Small intestine (tissue), 7 donors: ENCODE data around the gene MMP11. TPM values are rescaled to one million over a fixed set of nuclear protein-coding genes. Genes with fewer than 3 reads are reported as not detected.

Source experiments
- DNase-seq, 2 donors: peaks; one replicate each; pipeline versions ENCODE4 v3.0.0 to v3.0.0-alpha.2; 2013
- FAIRE-seq: peaks from 2 replicates; lab custom pipeline; 2012; peaks lifted over from hg19 to GRCh38; lab: Jason Lieb, UNC
- H3K27ac ChIP-seq, 3 donors: one replicate each; pipeline ENCODE4 v1.5.1; 2013; ENCODE audit warnings: low read length in 2 of 3, mild to moderate bottlenecking in 2 of 3, control low read depth in 1 of 3, inconsistent platforms in 1 of 3, low read depth in 1 of 3, moderate library complexity in 1 of 3
- H3K27me3 ChIP-seq, 3 donors: one replicate each; pipeline ENCODE4 v1.6.1; 2013; ENCODE audit warnings: low read length in 3 of 3, inconsistent platforms in 1 of 3; ENCODE audit not compliant: control insufficient read depth in 3 of 3, insufficient read depth in 3 of 3
- H3K36me3 ChIP-seq, 3 donors: one replicate each; pipeline ENCODE4 v1.6.1; 2013; ENCODE audit warnings: low read length in 3 of 3, inconsistent platforms in 1 of 3, low read depth in 1 of 3, mild to moderate bottlenecking in 1 of 3, moderate library complexity in 1 of 3; ENCODE audit not compliant: control insufficient read depth in 3 of 3, insufficient read depth in 2 of 3
- H3K4me1 ChIP-seq, 3 donors: one replicate each; pipeline ENCODE4 v1.6.1; 2013; ENCODE audit warnings: low read length in 2 of 3, inconsistent platforms in 1 of 3, low read depth in 1 of 3, mild to moderate bottlenecking in 1 of 3, moderate library complexity in 1 of 3; ENCODE audit not compliant: control insufficient read depth in 3 of 3, insufficient read depth in 2 of 3
- H3K4me3 ChIP-seq, 3 donors: one replicate each; pipeline ENCODE4 v1.5.1; 2013; ENCODE audit warnings: low read length in 3 of 3, control low read depth in 1 of 3, inconsistent platforms in 1 of 3, low read depth in 1 of 3, mild to moderate bottlenecking in 1 of 3, moderate library complexity in 1 of 3
- H3K9me3 ChIP-seq, 2 donors: one replicate each; pipeline ENCODE4 v1.6.1; 2013; ENCODE audit warnings: low read depth in 1 of 2, low read length in 1 of 2; ENCODE audit not compliant: control insufficient read depth in 2 of 2, insufficient read depth in 1 of 2
- WGBS, 3 donors: extraction: QIAGEN DNeasy Blood & Tissue Kit; methylation state at CpG; one replicate each; pipeline ENCODE4 v1.1.7; 2013; 5-methylcytosine and 5-hydroxymethylcytosine counted together
- polyA plus RNA-seq, 4 donors: library from polyadenylated mRNA; stranded (reverse) in 3 of 4; unstranded in 1 of 4; fragments of 200-250 nt in 3 of 4; fragments of 120-200 nt in 1 of 4; gene quantifications; one replicate each; pipeline versions ENCODE4 v1.2.1 to v1.2.3, GENCODE V29; 2013
- donor health status: healthy with polysubstance abuse.
- donor health status: control.
- donor health status: control.
- donor health status: Bipolar disorder and iron deficiency.
- donor health status: healthy.

MMP11 gene
- polyA plus RNA-seq, 4 donors: 1.1 to 16.8 (median 1.7) TPM; not detected in 1

DNA sequence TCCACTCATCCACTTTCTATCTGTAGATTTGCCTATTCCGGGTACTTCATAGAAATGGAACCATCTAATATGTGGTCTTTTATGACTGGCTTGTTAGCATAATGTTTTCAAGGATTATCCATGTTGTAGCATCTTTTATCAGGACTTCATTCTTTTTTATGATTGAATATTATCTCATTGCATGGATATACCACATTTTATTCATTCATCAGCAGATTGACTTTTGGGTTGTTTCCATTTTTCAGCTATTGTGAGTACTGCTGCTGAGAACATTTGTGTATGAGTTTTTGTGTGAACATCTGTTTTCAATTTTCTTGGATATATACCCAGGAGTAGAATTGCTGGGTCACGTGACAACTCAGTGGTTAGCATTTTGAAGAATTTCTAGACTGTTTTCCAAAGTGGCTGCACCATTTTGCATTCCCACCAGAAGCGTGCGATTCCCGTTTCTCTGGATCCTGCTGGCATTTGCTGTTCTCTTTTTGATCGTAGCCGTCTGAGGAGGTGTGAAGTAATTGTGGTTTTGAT is 57.3 kb downstream of the MMP11 start:
- WGBS, 3 donors: 79 to 90% (median 82%) methylated on average over 7 of the region's 7 CpGs
- H3K27me3 ChIP-seq: no peaks in the 10 kb centered on the region
- no peak overlapping the region for H3K4me3 ChIP-seq
- DNase-seq (no peak), FAIRE-seq (no peak)
- H3K27ac ChIP-seq: no peak overlapping the region
- no peaks in the 10 kb centered on the region for H3K4me1 ChIP-seq
- H3K36me3 ChIP-seq: peaks cover 12 to 89% (median 13%) of the 10 kb centered on the region in 3 donors
- H3K9me3 ChIP-seq: peaks cover 0 to 3% of the 10 kb centered on the region in 2 donors

DNA sequence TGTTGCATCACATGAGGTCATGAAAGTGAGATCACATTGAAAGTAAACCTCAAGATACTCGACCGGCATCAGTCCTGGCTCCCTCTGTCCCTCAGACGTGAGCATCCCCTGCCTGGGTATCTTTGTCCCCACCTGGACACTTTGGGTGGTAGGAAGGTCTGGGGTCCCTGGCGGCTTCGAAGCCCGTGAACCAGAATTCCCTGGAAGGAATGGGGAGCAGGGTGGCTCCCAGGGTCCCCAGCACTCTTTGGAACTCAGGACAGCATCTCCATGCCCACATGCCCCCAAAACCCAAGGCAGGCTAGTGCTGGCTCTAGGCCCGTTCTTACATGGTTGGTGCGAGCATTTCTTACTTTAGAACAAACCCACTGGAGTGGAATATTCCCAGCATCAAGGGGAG is 58.6 kb downstream of the MMP11 start:
- DNase-seq: no peak
- Histone ChIP-seq H3K4me3 (no peak overlapping the region), H3K9me3 (peaks cover 0 to 3% of the 10 kb centered on the region in 2 donors), H3K4me1 (no peaks in the 10 kb centered on the region), H3K27me3 (no peaks in the 10 kb centered on the region), H3K27ac (no peak overlapping the region), H3K36me3 (peaks cover 11 to 89% (median 13%) of the 10 kb centered on the region in 3 donors)
- no peak for FAIRE-seq
- 87 to 93% (median 92%) methylated on average over 8 of the region's 8 CpGs for WGBS, 3 donors

DNA sequence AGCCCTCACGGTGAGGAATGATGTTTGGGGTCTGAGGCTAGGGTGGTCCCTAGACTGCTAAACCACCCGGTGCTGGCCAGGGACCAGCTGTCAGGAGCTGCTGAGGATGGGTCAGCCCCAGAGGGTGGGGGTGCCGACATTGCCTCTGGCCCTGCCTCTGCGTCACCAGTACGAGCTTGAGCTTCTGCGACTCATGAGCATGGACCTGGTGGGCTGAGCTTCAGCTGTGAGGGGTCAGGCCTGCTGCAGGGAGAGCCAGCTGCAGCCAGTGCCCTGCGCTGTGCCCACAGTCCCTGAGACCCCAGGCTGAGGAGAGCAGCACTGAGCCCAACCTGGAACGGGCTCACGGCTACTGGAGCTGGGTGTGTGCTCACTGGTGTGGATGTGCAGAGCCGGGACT is 59.1 kb downstream of the MMP11 start:
- H3K27me3 ChIP-seq: no peaks in the 10 kb centered on the region
- DNase-seq (no peak), FAIRE-seq (no peak)
- WGBS, 3 donors: 81 to 89% (median 89%) methylated on average over 10 of the region's 10 CpGs
- H3K4me3 ChIP-seq: no peak overlapping the region
- H3K4me1 ChIP-seq: no peaks in the 10 kb centered on the region
- H3K27ac ChIP-seq: no peak overlapping the region
- H3K9me3 ChIP-seq: peaks cover 0 to 3% of the 10 kb centered on the region in 2 donors
- H3K36me3 ChIP-seq: peaks cover 9 to 89% (median 11%) of the 10 kb centered on the region in 3 donors

DNA sequence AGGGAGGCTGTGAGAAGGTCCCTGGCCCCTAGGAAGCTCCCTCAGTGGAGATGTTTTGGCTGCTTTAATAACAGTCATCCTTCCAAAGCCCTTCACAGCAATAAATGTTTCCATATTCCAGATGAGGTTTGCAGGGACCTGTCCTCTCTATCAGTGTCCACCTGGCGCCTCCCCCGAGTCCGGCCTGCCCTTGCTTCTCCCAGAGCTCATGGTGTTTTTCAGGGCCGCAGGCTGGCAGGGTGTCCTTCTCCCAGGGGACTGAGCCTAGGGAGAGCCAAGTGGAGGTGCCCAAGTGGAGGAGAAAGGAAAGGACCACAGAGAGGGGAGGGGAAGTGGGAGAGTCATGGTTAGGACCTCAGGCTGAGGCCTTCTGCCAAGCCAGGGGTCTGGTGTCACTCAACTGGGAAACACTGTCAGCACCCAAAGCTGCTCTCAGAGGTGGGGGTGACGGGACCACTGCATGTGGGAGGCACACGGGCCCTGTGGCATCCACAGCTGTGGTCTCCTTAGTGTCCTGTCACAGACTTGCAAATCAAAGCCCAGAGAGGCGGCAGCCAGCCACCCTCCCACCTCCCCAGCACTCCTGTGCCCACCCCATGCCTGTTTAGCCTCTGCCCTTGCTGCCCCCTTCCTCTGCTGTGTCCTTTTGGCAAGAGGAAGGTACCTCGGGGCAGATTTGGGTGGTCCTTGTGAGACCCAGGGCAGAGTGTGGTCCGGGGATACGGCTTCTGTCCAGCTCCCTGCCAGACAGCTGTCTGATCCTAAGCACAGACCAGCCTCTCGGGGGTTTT is 59.8 kb downstream of the MMP11 start:
- H3K4me1 ChIP-seq: no peaks in the 10 kb centered on the region
- no peak overlapping the region for H3K4me3 ChIP-seq
- FAIRE-seq (no peak), DNase-seq (no peak)
- no peaks in the 10 kb centered on the region for H3K27me3 ChIP-seq
- WGBS, 3 donors: 84 to 85% (median 85%) methylated on average over 11 of the region's 11 CpGs
- H3K27ac ChIP-seq: no peak overlapping the region
- peaks cover 4 to 89% (median 8%) of the 10 kb centered on the region in 3 donors for H3K36me3 ChIP-seq
- peaks cover 0 to 3% of the 10 kb centered on the region in 2 donors for H3K9me3 ChIP-seq

DNA sequence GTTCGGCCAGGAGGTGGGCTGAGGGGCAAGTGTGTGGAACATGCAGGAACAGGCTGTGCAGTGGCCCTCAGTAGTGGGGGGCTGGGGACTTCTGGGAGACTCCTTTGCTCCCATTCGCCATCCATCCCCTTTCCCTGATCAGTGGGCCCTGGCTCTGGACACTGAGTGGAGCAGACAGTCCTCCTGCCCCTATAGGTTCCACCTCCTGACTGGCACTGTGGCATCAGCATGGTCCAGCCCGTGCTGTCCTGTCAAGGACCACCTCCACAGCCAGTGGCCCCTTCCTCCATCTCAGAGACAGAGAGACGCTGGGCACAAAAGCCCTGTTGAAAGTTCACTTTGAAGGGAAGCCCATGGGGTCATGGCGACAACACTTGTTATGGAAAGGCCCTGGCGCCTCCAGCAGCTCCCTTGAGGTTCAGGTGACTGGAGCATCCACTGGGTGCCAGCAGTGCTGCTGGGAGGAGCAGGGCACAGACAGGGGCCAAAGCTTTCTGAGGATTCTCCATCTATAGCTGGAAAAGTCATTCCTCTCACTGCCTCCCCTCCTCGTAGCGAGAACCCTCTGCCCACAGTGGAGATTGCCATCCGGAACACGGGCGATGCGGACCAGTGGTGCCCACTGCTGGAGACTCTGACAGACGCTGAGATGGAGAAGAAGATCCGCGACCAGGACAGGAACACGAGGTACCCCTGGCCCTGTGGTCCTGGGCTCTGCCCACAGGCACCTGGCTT is 60.5 kb downstream of the MMP11 start:
- Histone ChIP-seq H3K9me3 (peaks cover 0 to 3% of the 10 kb centered on the region in 2 donors), H3K27me3 (no peaks in the 10 kb centered on the region), H3K4me1 (peaks cover 0 to 4% (median 0%) of the 10 kb centered on the region in 3 donors), H3K36me3 (peaks cover 3 to 90% (median 8%) of the 10 kb centered on the region in 3 donors), H3K27ac (no peak overlapping the region), H3K4me3 (no peak overlapping the region)
- 94 to 95% (median 95%) methylated on average over 16 of the region's 16 CpGs for WGBS, 3 donors
- DNase-seq (no peak), FAIRE-seq (no peak)

Other genes starting within 250 kb of the MMP11 start
- 1 to 10 TPM in 1 of 4 donors, not detected in 3; 1.3 TPM for gene IGLL1, start 192.6 kb upstream of the MMP11 start, polyA plus RNA-seq
- 1 to 10 TPM in 2 of 4 donors, under 1 TPM in 2; 0.30 to 1.8 (median 0.97) TPM for gene DRICH1, start 140.5 kb upstream of the MMP11 start, polyA plus RNA-seq
- gene RGL4, start 81.8 kb upstream of the MMP11 start, polyA plus RNA-seq: 1 to 10 TPM in 2 of 4 donors, under 1 TPM in 2; 0.60 to 3.8 (median 0.91) TPM
- gene ZNF70, start 21.7 kb upstream of the MMP11 start, polyA plus RNA-seq: 1 to 10 TPM in 1 of 4 donors, under 1 TPM in 2, not detected in 1; 0.27 to 3.7 (median 0.98) TPM
- 1 to 10 TPM in 1 of 4 donors, under 1 TPM in 1, not detected in 2; 0.95 to 6.2 TPM for gene VPREB3, start 18.4 kb upstream of the MMP11 start, polyA plus RNA-seq
- under 1 TPM in 2 of 4 donors, not detected in 2; 0.07 to 0.16 TPM for gene C22orf15, start 9.9 kb upstream of the MMP11 start, polyA plus RNA-seq
- gene CHCHD10, start 4.9 kb upstream of the MMP11 start, polyA plus RNA-seq: 100 to 1,000 TPM in 3 of 4 donors, 10 to 100 TPM in 1; 53.5 to 544 (median 282) TPM
- 10 to 100 TPM; 29.3 to 87.6 (median 55.2) TPM for gene SMARCB1, start 14.1 kb downstream of the MMP11 start, polyA plus RNA-seq
- 10 to 100 TPM in 2 of 4 donors, 1 to 10 TPM in 2; 2.0 to 33.0 (median 14.1) TPM for gene DERL3, start 66.2 kb downstream of the MMP11 start, polyA plus RNA-seq
- gene SLC2A11, start 85.0 kb downstream of the MMP11 start, polyA plus RNA-seq: 10 to 100 TPM in 1 of 4 donors, 1 to 10 TPM in 3; 3.6 to 17.8 (median 6.0) TPM
- 100 to 1,000 TPM; 335 to 743 (median 449) TPM for gene MIF, start 121.5 kb downstream of the MMP11 start, polyA plus RNA-seq
- 1 to 10 TPM in 3 of 4 donors, not detected in 1; 1.1 to 6.7 (median 2.1) TPM for gene GSTT2B, start 188.3 kb downstream of the MMP11 start, polyA plus RNA-seq
- gene DDTL, start 194.0 kb downstream of the MMP11 start, polyA plus RNA-seq: 10 to 100 TPM in 2 of 4 donors, 1 to 10 TPM in 2; 1.4 to 10.9 (median 7.7) TPM
- gene DDT, start 201.6 kb downstream of the MMP11 start, polyA plus RNA-seq: 100 to 1,000 TPM; 144 to 876 (median 451) TPM
- 1 to 10 TPM in 1 of 4 donors, under 1 TPM in 2, not detected in 1; 0.19 to 1.4 (median 0.81) TPM for gene GSTT2, start 207.3 kb downstream of the MMP11 start, polyA plus RNA-seq
- not detected for gene GSTT4, start 232.6 kb downstream of the MMP11 start, polyA plus RNA-seq
- 10 to 100 TPM; 19.7 to 45.7 (median 32.2) TPM for gene CABIN1, start 238.5 kb downstream of the MMP11 start, polyA plus RNA-seq